Trophoblast cell (in vitro differentiated cells and primary cell): Measurements from ENCODE around the gene GLG1.
A peak's percentile ranks its signal among the peaks of the same experiment; 100 is the strongest.

Source experiments
- DNase-seq, 2 donors: peaks; one replicate each; pipeline ENCODE4 v3.0.0-alpha.2; 2016
- H2AFZ ChIP-seq: 2 replicates; pipeline ENCODE4 v1.6.1; 2013; ENCODE audit warnings: low read length, moderate library complexity, mild to moderate bottlenecking; ENCODE audit not compliant: insufficient read depth, poor library complexity
- H2AK5ac ChIP-seq: 2 replicates; pipeline ENCODE4 v1.6.1; 2013; ENCODE audit warnings: mild to moderate bottlenecking, low read length
- H2BK120ac ChIP-seq: 2 replicates; pipeline ENCODE4 v1.6.1; 2013; ENCODE audit warnings: low read length, mild to moderate bottlenecking, moderate library complexity; ENCODE audit not compliant: insufficient read depth, poor library complexity
- H2BK12ac ChIP-seq: 2 replicates; pipeline ENCODE4 v1.6.1; 2013; ENCODE audit warnings: mild to moderate bottlenecking, low read length, moderate library complexity
- H2BK5ac ChIP-seq: 2 replicates; pipeline ENCODE4 v1.6.1; 2013; ENCODE audit warnings: low read length, low read depth, moderate library complexity, mild to moderate bottlenecking; ENCODE audit not compliant: poor library complexity
- H3K14ac ChIP-seq: 2 replicates; pipeline ENCODE4 v1.6.1; 2013; ENCODE audit warnings: mild to moderate bottlenecking, low read length
- H3K18ac ChIP-seq: 2 replicates; pipeline ENCODE4 v1.6.1; 2013; ENCODE audit warnings: mild to moderate bottlenecking, low read length
- H3K23ac ChIP-seq: 2 replicates; pipeline ENCODE4 v1.6.1; 2013; ENCODE audit warnings: low read length
- H3K27ac ChIP-seq: 2 replicates; pipeline ENCODE4 v1.5.1; 2013; ENCODE audit warnings: low read depth, mild to moderate bottlenecking, inconsistent platforms, low read length, moderate library complexity
- H3K27me3 ChIP-seq: 2 replicates; pipeline ENCODE4 v1.6.1; 2013; ENCODE audit warnings: inconsistent platforms, mild to moderate bottlenecking, low read length, moderate library complexity; ENCODE audit not compliant: insufficient read depth
- H3K36me3 ChIP-seq, 2 experiments: 1 replicate in 1 of 2; 2 replicates in 1 of 2; pipeline ENCODE4 v1.6.1; 2013; ENCODE audit warnings: low read length in 2 of 2, mild to moderate bottlenecking in 2 of 2, moderate library complexity in 1 of 2; ENCODE audit not compliant: insufficient read depth in 2 of 2, control insufficient read depth in 1 of 2
- H3K4ac ChIP-seq: 2 replicates; pipeline ENCODE4 v1.6.1; 2013; ENCODE audit warnings: low read depth, mild to moderate bottlenecking, low read length, moderate library complexity
- H3K4me1 ChIP-seq, 2 experiments: 1 replicate in 1 of 2; 2 replicates in 1 of 2; pipeline ENCODE4 v1.6.1; 2013; ENCODE audit warnings: low read length in 2 of 2, mild to moderate bottlenecking in 2 of 2, moderate library complexity in 1 of 2; ENCODE audit not compliant: insufficient read depth in 2 of 2, control insufficient read depth in 1 of 2
- H3K4me2 ChIP-seq: 2 replicates; pipeline ENCODE4 v1.6.1; 2013; ENCODE audit warnings: inconsistent platforms, mild to moderate bottlenecking, low read length, moderate library complexity
- H3K4me3 ChIP-seq: 2 replicates; pipeline ENCODE4 v1.5.1; 2013; ENCODE audit warnings: mild to moderate bottlenecking, low read depth, low read length, inconsistent platforms
- H3K79me1 ChIP-seq: one replicate; pipeline ENCODE4 v1.6.1; 2013; ENCODE audit warnings: low read length
- H3K79me2 ChIP-seq: 2 replicates; pipeline ENCODE4 v1.6.1; 2013; ENCODE audit warnings: low read length, mild to moderate bottlenecking; ENCODE audit not compliant: control insufficient read depth, insufficient read depth, poor library complexity
- H3K9ac ChIP-seq: 2 replicates; pipeline ENCODE4 v1.6.1; 2013; ENCODE audit warnings: mild to moderate bottlenecking, low read length
- H3K9me3 ChIP-seq: 2 replicates; pipeline ENCODE4 v1.6.1; 2013; ENCODE audit warnings: low read depth, mild to moderate bottlenecking, control low read depth, inconsistent platforms, low read length; ENCODE audit not compliant: insufficient read depth
- H4K12ac ChIP-seq: 2 replicates; pipeline ENCODE4 v1.6.1; 2013; ENCODE audit warnings: low read depth, mild to moderate bottlenecking, low read length, moderate library complexity
- H4K8ac ChIP-seq: 2 replicates; pipeline ENCODE4 v1.6.1; 2013; ENCODE audit warnings: low read depth, mild to moderate bottlenecking, low read length, moderate library complexity
- H4K91ac ChIP-seq: one replicate; pipeline ENCODE4 v1.6.1; 2013; ENCODE audit warnings: low read depth, mild to moderate bottlenecking, low read length, moderate library complexity
- WGBS: extraction: QIAGEN DNeasy Blood & Tissue Kit; methylation state at CpG from one replicate; pipeline ENCODE4 v1.1.7; 2013; ENCODE audit warnings: missing lambda C conversion rate; ENCODE audit not compliant: insufficient read length, insufficient coverage; ENCODE audit errors: extremely low coverage; 5-methylcytosine and 5-hydroxymethylcytosine counted together

The GLG1 gene

GRCh38 chr16:74605332-74605731 lies 1.6 kb downstream of the GLG1 start:
- H3K4me3 ChIP-seq = no peak overlapping the region
- no peak overlapping the region for H2BK12ac ChIP-seq
- no peaks in the 10 kb centered on the region for H3K9me3 ChIP-seq
- H2BK120ac ChIP-seq = no peak overlapping the region
- WGBS = no CpG with 5 or more reads among the region's 6 CpGs
- no peak overlapping the region for H3K14ac ChIP-seq
- H3K4me2 ChIP-seq = peak overlapping the region; percentile 32
- H2BK5ac ChIP-seq = no peak overlapping the region
- H3K36me3 ChIP-seq = no peaks in the 10 kb centered on the region
- no peak overlapping the region for H4K12ac ChIP-seq
- peaks cover 8% of the 10 kb centered on the region for H3K79me2 ChIP-seq
- peak overlapping the region; percentile 71 for H3K4ac ChIP-seq
- H4K8ac ChIP-seq = no peak overlapping the region
- no peak overlapping the region for H2AFZ ChIP-seq
- H2AK5ac ChIP-seq = no peak overlapping the region
- no peak overlapping the region for H3K27ac ChIP-seq
- no peak overlapping the region for H3K23ac ChIP-seq
- peaks cover 6 to 7% of the 10 kb centered on the region in 2 experiments for H3K4me1 ChIP-seq
- no peaks in the 10 kb centered on the region for H3K27me3 ChIP-seq
- H3K79me1 ChIP-seq = peaks cover 8% of the 10 kb centered on the region
- DNase-seq = no peak
- no peak overlapping the region for H4K91ac ChIP-seq
- no peak overlapping the region for H3K18ac ChIP-seq
- H3K9ac ChIP-seq = no peak overlapping the region

DNA sequence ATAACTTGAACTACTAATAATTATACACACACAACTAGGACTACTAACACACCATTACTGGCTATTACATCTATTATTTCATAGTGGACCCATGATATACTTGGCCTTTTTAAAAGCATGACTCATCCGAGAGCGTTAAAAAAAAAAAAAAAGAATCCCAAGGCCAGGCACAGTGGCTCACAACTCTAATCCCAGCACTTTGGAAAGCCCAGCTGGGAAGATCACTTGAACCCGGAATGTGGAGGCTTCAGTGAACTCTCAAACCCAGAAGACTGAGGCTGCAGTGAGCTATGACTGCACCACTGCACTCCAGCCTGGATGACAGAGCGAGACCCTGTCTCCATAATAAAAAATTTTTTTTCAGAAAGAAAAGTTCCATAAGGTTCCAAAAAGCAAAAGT lies 3.1 kb downstream of the GLG1 start:
- WGBS = no CpG with 5 or more reads among the region's 4 CpGs
- Histone ChIP-seq H3K9me3 (no peaks in the 10 kb centered on the region), H4K8ac (no peak overlapping the region), H2AFZ (no peak overlapping the region), H3K9ac (no peak overlapping the region), H3K27ac (no peak overlapping the region), H3K4me1 (peaks cover 6 to 7% of the 10 kb centered on the region in 2 experiments), H3K36me3 (no peaks in the 10 kb centered on the region), H2AK5ac (no peak overlapping the region), H4K12ac (no peak overlapping the region), H3K4me3 (no peak overlapping the region), H3K4me2 (no peak overlapping the region), H3K14ac (no peak overlapping the region), H3K79me1 (peaks cover 8% of the 10 kb centered on the region), H3K18ac (no peak overlapping the region), H2BK5ac (no peak overlapping the region), H2BK12ac (no peak overlapping the region), H3K79me2 (peaks cover 9% of the 10 kb centered on the region), H3K4ac (peak overlapping the region; percentile 84), H4K91ac (no peak overlapping the region), H2BK120ac (no peak overlapping the region), H3K27me3 (no peaks in the 10 kb centered on the region), H3K23ac (no peak overlapping the region)
- peak in 1 of 2 donors; percentile 41 for DNase-seq

GRCh38 chr16:74601126-74601871 lies 5.6 kb downstream of the GLG1 start:
- H3K4me2 ChIP-seq = no peak overlapping the region
- H4K12ac ChIP-seq = no peak overlapping the region
- no peak overlapping the region for H3K4me3 ChIP-seq
- H3K4me1 ChIP-seq = peaks cover 0 to 3% of the 10 kb centered on the region in 2 experiments
- peaks cover 4% of the 10 kb centered on the region for H3K79me2 ChIP-seq
- no peak overlapping the region for H3K9ac ChIP-seq
- H4K91ac ChIP-seq = no peak overlapping the region
- H3K23ac ChIP-seq = no peak overlapping the region
- H4K8ac ChIP-seq = no peak overlapping the region
- no peak overlapping the region for H2AK5ac ChIP-seq
- H2BK5ac ChIP-seq = no peak overlapping the region
- no peak overlapping the region for H3K27ac ChIP-seq
- no peak overlapping the region for H3K4ac ChIP-seq
- no peak overlapping the region for H3K18ac ChIP-seq
- H2BK120ac ChIP-seq = no peak overlapping the region
- no peak overlapping the region for H2BK12ac ChIP-seq
- no CpG with 5 or more reads among the region's 9 CpGs for WGBS
- no peak overlapping the region for H3K14ac ChIP-seq
- H2AFZ ChIP-seq = no peak overlapping the region
- peaks cover 2% of the 10 kb centered on the region for H3K79me1 ChIP-seq
- no peak for DNase-seq
- no peaks in the 10 kb centered on the region for H3K27me3 ChIP-seq
- peaks cover 0 to 1% of the 10 kb centered on the region in 2 experiments for H3K36me3 ChIP-seq
- no peaks in the 10 kb centered on the region for H3K9me3 ChIP-seq

- Histone ChIP-seq H2AK5ac (no peak overlapping the region), H3K4ac (no peak overlapping the region), H3K23ac (no peak overlapping the region), H3K27ac (no peak overlapping the region), H3K4me2 (no peak overlapping the region), H3K4me3 (no peak overlapping the region), H3K9me3 (no peaks in the 10 kb centered on the region), H2BK120ac (no peak overlapping the region), H3K9ac (no peak overlapping the region), H4K91ac (no peak overlapping the region), H3K79me1 (no peaks in the 10 kb centered on the region), H4K8ac (no peak overlapping the region), H3K27me3 (no peaks in the 10 kb centered on the region), H3K4me1 (peaks cover 0 to 3% of the 10 kb centered on the region in 2 experiments), H3K36me3 (peaks cover 0 to 1% of the 10 kb centered on the region in 2 experiments), H2BK5ac (no peak overlapping the region), H3K18ac (no peak overlapping the region), H2BK12ac (no peak overlapping the region), H4K12ac (no peak overlapping the region), H3K79me2 (peaks cover 2% of the 10 kb centered on the region), H2AFZ (no peak overlapping the region), H3K14ac (no peak overlapping the region)
- no CpG with 5 or more reads among the region's 2 CpGs for WGBS
- peak; percentile 66 to 92 for DNase-seq
Observed at GRCh38 chr16:74596586-74596985, 10.3 kb downstream of the GLG1 start.
